SK-N-SH treated with all-trans-retinoic acid at 6 μM for 48 hours (cell line): ENCODE data around the gene CEMIP2.

Source experiments
- ATAC-seq: fragments of 200-7000 bp; cut with Tn5 transposase; 3 replicates; pipeline ENCODE4 v1.9.1; 2020; ENCODE audit warnings: mild to moderate bottlenecking, moderate library complexity
- ARNTL ChIP-seq: fragments of 450-650 bp; formaldehyde crosslinking; IDR thresholded peaks from 2 replicates; pipeline ENCODE4 v1.5.0; 2020; ENCODE audit warnings: low read depth, mild to moderate bottlenecking, moderate library complexity, borderline replicate concordance
- BACH2 ChIP-seq: fragments of 250-450 bp; sonication (Bioruptor Pico); IDR thresholded peaks from 2 replicates; pipeline ENCODE4 v1.9.0; 2021; ENCODE audit warnings: mild to moderate bottlenecking, borderline replicate concordance
- CSDC2 ChIP-seq: fragments of 250-450 bp; sonication (Bioruptor Pico); IDR thresholded peaks from 2 replicates; pipeline ENCODE4 v1.5.0; 2020; ENCODE audit warnings: mild to moderate bottlenecking, moderate library complexity
- CSRNP3 ChIP-seq: fragments of 250-450 bp; sonication (Bioruptor Pico); IDR thresholded peaks from 2 replicates; pipeline ENCODE4 v1.5.1; 2021; ENCODE audit warnings: mild to moderate bottlenecking, moderate library complexity
- ESRRG ChIP-seq: fragments of 250-450 bp; sonication (Bioruptor Pico); IDR thresholded peaks from 2 replicates; pipeline ENCODE4 v1.6.1; 2021; ENCODE audit warnings: mild to moderate bottlenecking
- ISL1 ChIP-seq: fragments of 250-450 bp; sonication (Bioruptor Pico); IDR thresholded peaks from 2 replicates; pipeline ENCODE4 v2.1.2; 2022; ENCODE audit warnings: mild to moderate bottlenecking, moderate library complexity
- PATZ1 ChIP-seq: fragments of 250-450 bp; sonication (Bioruptor Pico); IDR thresholded peaks from 2 replicates; pipeline ENCODE4 v1.8.0; 2020; ENCODE audit warnings: mild to moderate bottlenecking, moderate library complexity, borderline replicate concordance
- SNAI2 ChIP-seq: fragments of 250-450 bp; sonication (Bioruptor Pico); IDR thresholded peaks from 2 replicates; pipeline ENCODE4 v1.5.0; 2020; ENCODE audit warnings: mild to moderate bottlenecking, moderate library complexity
- TCF4 ChIP-seq: fragments of 250-450 bp; sonication (Bioruptor Pico); IDR thresholded peaks from 2 replicates; pipeline ENCODE4 v1.8.0; 2021; ENCODE audit warnings: mild to moderate bottlenecking, moderate library complexity, borderline replicate concordance
- TOX ChIP-seq: fragments of 250-450 bp; sonication (Bioruptor Pico); IDR thresholded peaks from 2 replicates; pipeline ENCODE4 v1.8.0; 2021; ENCODE audit warnings: mild to moderate bottlenecking, moderate library complexity, borderline replicate concordance
- ZC3H10 ChIP-seq: fragments of 250-450 bp; sonication (Bioruptor Pico); IDR thresholded peaks from 2 replicates; pipeline ENCODE4 v1.5.1; 2021; ENCODE audit warnings: mild to moderate bottlenecking, moderate library complexity
- ZFP3 ChIP-seq: fragments of 250-450 bp; sonication (Bioruptor Pico); IDR thresholded peaks from 2 replicates; pipeline ENCODE4 v1.5.0; 2020; ENCODE audit warnings: mild to moderate bottlenecking, moderate library complexity
- ZFP30 ChIP-seq: fragments of 450-650 bp; formaldehyde crosslinking; IDR thresholded peaks from 2 replicates; pipeline ENCODE4 v1.5.0; 2022; ENCODE audit warnings: mild to moderate bottlenecking, moderate library complexity
- ZNF70 ChIP-seq: fragments of 450-650 bp; formaldehyde crosslinking; IDR thresholded peaks from 2 replicates; pipeline ENCODE4 v1.5.0; 2020; ENCODE audit warnings: mild to moderate bottlenecking, moderate library complexity
- TF ChIP-seq, protein P1 (sequence below): fragments of 250-450 bp; sonication (Bioruptor Pico); IDR thresholded peaks from 2 replicates; pipeline ENCODE4 v1.5.1; 2020; ENCODE audit warnings: low read depth, mild to moderate bottlenecking, moderate library complexity
- TF ChIP-seq, protein P2 (sequence below): fragments of 250-450 bp; sonication (Bioruptor Pico); IDR thresholded peaks from 2 replicates; pipeline ENCODE4 v1.8.0; 2021; ENCODE audit warnings: low read depth, mild to moderate bottlenecking, moderate library complexity, borderline replicate concordance
- TF ChIP-seq, protein P3 (sequence below): fragments of 250-450 bp; sonication (Bioruptor Pico); IDR thresholded peaks from 2 replicates; pipeline ENCODE4 v1.5.0; 2020; ENCODE audit warnings: mild to moderate bottlenecking, moderate library complexity

The CEMIP2 gene

GRCh38 chr9:71744754-71745521, 23.4 kb downstream of the CEMIP2 start:
- no peak for TF ChIP-seq CSRNP3 (CRISPR knock-in tag)
- ATAC-seq: no peak

GRCh38 chr9:71743882-71744281, 24.4 kb downstream of the CEMIP2 start:
- no peak for ATAC-seq
- TF ChIP-seq TOX (CRISPR knock-in tag) (no peak), TCF4 (CRISPR knock-in tag) (no peak), SNAI2 (CRISPR knock-in tag) (no peak), CSDC2 (no peak), PATZ1 (CRISPR knock-in tag) (no peak), BACH2 (CRISPR knock-in tag) (no peak), ARNTL (CRISPR knock-in tag) (no peak), ISL1 (CRISPR knock-in tag) (no peak), ZC3H10 (CRISPR knock-in tag) (no peak), ZFP30 (CRISPR knock-in tag) (no peak), ESRRG (CRISPR knock-in tag) (no peak), CSRNP3 (CRISPR knock-in tag) (no peak), ZFP3 (CRISPR knock-in tag) (no peak)
- TF ChIP-seq, protein P1, sequence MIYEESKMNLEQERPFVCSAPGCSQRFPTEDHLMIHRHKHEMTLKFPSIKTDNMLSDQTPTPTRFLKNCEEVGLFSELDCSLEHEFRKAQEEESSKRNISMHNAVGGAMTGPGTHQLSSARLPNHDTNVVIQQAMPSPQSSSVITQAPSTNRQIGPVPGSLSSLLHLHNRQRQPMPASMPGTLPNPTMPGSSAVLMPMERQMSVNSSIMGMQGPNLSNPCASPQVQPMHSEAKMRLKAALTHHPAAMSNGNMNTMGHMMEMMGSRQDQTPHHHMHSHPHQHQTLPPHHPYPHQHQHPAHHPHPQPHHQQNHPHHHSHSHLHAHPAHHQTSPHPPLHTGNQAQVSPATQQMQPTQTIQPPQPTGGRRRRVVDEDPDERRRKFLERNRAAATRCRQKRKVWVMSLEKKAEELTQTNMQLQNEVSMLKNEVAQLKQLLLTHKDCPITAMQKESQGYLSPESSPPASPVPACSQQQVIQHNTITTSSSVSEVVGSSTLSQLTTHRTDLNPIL (CRISPR knock-in tag): no peak
- TF ChIP-seq, protein P2, sequence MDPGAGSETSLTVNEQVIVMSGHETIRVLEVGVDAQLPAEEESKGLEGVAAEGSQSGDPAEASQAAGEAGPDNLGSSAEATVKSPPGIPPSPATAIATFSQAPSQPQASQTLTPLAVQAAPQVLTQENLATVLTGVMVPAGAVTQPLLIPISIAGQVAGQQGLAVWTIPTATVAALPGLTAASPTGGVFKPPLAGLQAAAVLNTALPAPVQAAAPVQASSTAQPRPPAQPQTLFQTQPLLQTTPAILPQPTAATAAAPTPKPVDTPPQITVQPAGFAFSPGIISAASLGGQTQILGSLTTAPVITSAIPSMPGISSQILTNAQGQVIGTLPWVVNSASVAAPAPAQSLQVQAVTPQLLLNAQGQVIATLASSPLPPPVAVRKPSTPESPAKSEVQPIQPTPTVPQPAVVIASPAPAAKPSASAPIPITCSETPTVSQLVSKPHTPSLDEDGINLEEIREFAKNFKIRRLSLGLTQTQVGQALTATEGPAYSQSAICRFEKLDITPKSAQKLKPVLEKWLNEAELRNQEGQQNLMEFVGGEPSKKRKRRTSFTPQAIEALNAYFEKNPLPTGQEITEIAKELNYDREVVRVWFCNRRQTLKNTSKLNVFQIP (CRISPR knock-in tag): no peak
- TF ChIP-seq, protein P3, sequence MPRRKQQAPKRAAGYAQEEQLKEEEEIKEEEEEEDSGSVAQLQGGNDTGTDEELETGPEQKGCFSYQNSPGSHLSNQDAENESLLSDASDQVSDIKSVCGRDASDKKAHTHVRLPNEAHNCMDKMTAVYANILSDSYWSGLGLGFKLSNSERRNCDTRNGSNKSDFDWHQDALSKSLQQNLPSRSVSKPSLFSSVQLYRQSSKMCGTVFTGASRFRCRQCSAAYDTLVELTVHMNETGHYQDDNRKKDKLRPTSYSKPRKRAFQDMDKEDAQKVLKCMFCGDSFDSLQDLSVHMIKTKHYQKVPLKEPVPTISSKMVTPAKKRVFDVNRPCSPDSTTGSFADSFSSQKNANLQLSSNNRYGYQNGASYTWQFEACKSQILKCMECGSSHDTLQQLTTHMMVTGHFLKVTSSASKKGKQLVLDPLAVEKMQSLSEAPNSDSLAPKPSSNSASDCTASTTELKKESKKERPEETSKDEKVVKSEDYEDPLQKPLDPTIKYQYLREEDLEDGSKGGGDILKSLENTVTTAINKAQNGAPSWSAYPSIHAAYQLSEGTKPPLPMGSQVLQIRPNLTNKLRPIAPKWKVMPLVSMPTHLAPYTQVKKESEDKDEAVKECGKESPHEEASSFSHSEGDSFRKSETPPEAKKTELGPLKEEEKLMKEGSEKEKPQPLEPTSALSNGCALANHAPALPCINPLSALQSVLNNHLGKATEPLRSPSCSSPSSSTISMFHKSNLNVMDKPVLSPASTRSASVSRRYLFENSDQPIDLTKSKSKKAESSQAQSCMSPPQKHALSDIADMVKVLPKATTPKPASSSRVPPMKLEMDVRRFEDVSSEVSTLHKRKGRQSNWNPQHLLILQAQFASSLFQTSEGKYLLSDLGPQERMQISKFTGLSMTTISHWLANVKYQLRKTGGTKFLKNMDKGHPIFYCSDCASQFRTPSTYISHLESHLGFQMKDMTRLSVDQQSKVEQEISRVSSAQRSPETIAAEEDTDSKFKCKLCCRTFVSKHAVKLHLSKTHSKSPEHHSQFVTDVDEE (CRISPR knock-in tag): no peak

DNA sequence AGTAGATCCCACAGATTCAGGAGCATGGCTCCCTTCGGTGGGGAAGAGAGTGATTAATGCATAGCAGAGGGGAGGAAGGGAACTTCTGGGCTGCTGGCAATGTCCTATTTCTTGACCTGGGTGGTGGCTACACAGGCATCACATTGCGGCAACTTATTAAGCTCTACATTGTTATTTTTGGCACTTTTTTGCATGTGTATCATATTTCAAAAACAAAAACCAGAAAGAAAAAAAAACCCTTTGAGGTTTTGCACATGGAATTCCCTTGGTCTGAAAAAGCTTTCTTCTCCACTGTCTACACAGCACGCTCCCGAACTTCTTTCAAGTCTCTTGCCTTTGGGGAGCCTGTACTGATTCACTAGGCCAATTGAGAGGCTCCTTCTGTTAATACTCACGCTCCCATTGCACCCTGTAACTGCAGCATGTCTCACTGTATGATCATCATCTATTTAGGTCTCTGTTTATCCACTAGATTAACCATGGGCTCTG, 25.1 kb downstream of the CEMIP2 start:
- no peak; the same call in 2 of the 3 replicates for ATAC-seq
- TF ChIP-seq CSDC2 (no peak), TCF4 (CRISPR knock-in tag) (no peak), ZNF70 (CRISPR knock-in tag) (no peak), PATZ1 (CRISPR knock-in tag) (no peak), ESRRG (CRISPR knock-in tag) (no peak)
